Fibroblast of upper back skin (primary cell): ENCODE measurements around the gene IQCH.
"Not testable (repeated sequence)": the region's sequence is repeated elsewhere in the genome, so short reads cannot be mapped to it uniquely, and the experiment has no call there.

ENCODE experiments used
- DNase-seq: peaks from one replicate; pipeline ENCODE4 v3.0.0-alpha.2; 2013

The IQCH gene

DNA sequence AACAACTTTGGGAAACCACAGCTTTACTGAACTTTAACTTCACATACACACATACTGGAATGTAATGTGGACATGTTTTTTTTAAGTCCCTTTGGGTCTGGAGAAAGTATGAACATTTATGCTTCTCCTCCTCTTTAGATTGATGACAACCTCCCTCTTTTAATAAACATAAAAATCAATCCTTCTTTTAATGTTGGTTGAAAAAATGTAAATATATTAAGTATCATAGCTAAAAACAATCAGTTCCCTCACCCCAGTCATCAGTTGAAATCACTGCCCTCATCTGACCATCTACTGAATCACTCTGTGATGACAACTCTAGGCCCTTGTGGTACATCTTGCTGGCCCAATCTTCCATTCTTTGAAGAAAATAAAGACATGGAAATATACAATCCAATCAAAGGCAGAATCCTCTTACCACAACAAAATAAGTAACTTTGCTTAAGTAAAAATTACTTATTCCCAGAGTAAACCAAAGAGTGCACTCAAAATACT lies 6.5 kb upstream of the IQCH start:
- peak; percentile 69 for DNase-seq

DNA sequence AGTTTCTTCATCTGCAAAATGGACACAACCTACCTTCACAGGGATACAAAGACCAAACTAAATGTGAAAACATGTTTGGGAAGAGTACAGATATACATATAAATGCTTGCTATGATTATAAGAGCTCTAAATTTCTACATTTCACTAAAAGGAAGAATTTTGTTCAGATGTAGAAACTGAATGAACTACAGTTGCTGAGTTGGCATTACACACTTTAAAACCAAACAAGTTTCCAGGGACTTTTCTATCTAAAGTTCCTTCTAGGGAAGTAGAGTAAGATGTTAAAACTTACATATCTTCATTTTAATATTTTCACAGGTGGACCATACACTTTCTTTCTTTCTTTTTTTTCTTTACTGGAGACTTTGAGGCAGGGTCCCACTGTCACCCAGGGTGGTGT lies 4.8 kb upstream of the IQCH start:
- DNase-seq: no peak

DNA sequence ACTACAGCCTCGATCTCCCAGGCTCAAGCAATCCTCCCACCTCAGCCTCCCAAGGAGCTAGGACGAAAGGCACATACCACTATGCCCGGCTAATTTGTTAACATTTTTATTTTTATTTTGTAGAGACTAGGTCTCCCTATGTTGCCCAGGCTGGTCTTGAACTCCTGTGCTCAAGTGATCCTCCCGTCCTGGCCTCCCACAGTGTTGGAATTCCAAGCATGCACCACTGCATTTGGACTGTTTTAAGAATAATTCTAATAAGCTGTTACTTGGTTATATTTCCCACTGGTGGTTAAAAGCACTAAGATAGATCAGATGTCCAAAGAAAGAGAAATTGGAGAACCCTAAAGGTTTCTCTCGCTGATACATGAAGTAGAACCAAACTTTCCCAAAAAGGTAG lies 3.3 kb upstream of the IQCH start:
- DNase-seq: no peak

DNA sequence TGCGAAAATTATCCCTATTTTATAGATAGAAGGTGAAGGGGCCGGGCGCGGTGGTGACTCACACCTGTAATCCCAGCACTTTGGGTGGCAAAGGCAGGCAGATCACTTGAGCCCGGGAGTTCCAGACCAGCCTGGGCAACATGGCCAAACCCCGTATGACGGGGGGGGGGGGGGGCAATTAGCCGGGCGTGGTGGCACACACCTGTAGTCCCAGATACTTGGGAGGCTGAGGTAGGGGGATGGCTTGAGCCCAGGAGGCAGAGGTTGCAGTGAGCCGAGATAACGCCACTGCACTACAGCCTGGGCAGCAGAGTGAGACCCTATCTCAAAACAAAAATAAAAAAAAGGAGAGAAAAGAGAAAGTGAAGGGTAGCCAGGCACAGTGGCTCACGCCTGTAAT lies 1.5 kb upstream of the IQCH start:
- no peak for DNase-seq

GRCh38 chr15:67253549-67254237 lies 893 bp upstream of the IQCH start:
- no peak for DNase-seq

DNA sequence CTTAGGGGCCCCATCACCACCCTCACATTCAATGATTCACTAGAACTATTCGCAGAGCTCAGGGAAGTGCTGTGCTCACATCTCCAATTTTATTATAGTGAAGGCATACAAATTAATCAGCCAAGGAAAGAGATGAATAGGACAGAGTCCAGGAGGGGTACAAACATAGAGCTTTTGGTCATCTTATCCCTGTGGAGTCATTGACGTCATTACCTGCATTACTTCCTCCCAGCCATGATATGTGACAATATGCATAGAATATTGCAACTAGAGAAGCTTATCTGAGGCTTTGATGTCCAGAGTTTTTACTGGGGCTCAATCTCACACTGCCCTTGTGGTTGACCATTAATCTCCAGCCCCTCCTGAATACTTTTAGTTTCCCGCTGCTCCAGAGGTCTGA lies 1.5 kb downstream of the IQCH start:
- DNase-seq: no peak

GRCh38 chr15:67258412-67258811 lies 3.8 kb downstream of the IQCH start:
- not testable (repeated sequence) for DNase-seq

DNA sequence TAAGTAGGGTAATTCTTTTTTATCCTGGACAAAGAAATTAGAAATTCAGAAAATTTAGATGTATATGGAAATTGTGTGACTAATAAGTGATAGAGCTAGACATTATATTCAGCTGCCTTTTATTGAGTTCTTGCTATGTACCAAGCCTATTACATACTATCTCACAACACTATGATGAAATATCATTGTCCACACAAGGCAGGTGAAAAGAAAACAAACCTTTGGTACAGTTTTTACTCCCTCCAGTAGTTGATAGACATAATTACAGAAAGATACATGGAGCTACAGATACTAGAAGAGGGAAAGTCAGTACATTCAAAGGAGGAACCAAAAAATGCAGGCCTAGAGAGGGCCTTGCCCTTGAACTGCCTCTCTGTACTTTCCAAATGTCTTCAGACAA lies 4.8 kb downstream of the IQCH start:
- no peak for DNase-seq

- no peak for DNase-seq
Measured at GRCh38 chr15:67259806-67260205, 5.2 kb downstream of the IQCH start.

DNA sequence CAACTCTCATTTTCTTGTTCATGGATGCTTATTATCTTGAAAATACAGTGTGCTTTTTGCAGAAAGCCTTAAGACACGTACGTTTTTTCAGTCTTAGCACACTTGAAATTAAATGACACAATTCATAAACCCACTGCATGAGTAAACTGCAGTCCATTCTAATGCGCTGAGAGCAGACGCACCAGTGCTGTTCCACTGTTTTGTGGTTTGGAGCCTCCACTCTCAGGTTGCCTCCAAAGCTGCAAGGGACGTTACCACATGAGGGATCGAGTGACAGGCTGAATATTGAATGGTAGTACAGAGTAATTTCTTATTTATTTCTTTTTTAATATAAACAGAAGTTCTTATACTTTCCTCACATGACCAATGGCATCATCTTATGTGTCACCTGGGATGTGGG lies 12.3 kb downstream of the IQCH start:
- DNase-seq: no peak

- DNase-seq: no peak
Measured at GRCh38 chr15:67267440-67267839, 12.9 kb downstream of the IQCH start.

DNA sequence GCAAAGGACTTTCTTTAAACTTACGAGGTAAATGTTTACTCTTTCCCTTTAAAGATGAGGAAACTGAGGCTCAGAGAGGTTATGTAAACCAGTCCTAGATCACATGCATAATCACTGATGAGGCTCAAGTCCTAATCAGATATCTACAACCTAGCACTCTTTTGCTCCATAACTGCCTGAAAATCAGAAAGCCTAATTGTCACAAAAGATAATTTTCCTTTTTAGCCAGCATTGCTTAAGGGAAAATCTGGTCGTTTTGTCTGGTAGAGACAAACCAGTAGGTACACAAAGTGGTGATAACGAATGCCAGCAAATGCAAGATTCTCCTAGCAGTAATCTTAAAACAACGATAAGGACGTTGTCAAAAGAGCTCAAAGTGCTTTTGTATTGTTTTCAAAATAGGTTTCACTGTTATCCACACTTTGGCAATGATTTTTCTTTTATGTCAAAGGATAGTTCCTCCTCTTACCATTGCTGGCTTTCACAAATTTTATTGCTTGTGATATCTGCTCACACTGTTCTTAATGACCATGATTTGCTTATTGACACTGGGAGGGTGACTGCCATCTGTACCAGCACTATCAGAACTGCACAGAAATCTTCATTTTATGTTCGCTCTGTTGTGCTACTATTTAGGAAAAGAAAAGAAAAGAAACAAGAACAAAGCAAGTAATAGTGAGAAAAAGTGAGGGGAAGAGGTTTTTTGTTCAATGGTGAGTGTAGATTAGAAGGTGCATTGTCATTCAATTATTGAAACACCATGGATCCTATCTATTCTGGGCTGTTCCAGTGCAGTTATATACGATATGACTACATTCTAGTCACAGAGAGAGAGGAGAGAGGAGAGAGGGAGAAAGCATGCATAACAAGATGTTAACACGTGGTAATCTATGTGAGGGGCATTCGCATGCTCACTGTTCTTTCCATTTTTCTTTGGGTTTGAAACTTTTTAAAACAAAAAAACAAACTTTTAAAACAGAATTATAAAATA lies 13.7 kb downstream of the IQCH start:
- no peak for DNase-seq

DNA sequence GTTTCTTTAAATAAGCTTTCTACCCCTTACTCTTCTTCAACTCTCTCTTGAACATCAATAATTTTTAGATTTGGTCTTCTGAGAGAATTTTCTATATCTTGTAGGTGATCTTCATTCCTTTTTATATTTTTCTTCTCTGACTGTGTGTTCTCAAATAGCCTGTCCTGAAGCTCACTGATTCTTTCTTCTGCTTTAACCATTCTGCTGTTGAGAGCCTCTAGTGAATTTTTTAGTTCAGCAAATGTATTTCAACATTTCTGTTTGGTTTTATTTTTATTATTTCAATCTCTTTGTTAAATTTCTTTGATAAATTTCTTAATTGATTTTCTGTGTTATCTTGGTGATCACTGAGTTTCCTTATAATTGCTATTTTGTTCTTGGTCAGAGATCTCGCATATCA lies 19.6 kb downstream of the IQCH start:
- no peak for DNase-seq

GRCh38 chr15:67276666-67277065 lies 22.1 kb downstream of the IQCH start:
- no peak for DNase-seq

GRCh38 chr15:67280217-67280616 lies 25.6 kb downstream of the IQCH start:
- DNase-seq: no peak

GRCh38 chr15:67281714-67282113 lies 27.1 kb downstream of the IQCH start:
- DNase-seq: no peak

DNA sequence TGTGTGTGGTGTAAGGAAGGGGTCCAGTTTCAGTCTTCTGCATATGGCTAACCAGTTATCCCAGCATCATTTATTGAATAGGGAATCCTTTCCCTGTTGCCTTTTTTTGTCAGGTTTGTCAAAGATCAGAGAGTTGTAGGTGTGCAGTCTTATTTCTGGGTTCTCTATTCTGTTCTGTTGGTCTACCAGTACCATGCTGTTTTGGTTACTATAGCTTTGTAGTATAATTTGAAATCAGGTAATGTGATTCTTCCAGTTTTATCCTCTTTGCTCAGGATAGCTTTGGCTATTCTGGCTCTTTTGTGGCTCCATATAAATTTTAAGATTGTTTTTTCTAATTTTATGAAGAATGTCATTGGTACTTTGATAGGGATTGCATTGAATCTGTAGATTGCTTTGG lies 31.0 kb downstream of the IQCH start:
- DNase-seq: not testable (repeated sequence)

DNA sequence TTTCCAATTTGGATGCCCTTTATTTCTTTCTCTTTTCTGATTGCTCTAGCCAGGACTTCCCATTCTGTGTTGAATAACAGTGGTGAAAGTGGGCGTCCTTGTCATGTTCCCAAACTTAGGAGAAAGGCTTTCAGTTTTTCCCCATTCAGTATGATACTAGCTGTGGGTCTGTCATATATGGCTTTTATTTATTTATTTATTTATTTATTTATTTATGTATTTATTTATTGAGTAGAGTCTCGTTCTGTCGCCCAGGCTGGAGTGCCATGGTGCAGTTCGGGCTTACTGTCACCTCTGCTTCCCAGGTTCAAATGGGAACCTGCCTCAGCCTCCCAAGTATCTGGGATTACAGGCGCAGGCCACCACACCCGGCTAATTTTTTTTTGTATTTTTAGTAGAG lies 31.8 kb downstream of the IQCH start:
- not testable (repeated sequence) for DNase-seq

DNA sequence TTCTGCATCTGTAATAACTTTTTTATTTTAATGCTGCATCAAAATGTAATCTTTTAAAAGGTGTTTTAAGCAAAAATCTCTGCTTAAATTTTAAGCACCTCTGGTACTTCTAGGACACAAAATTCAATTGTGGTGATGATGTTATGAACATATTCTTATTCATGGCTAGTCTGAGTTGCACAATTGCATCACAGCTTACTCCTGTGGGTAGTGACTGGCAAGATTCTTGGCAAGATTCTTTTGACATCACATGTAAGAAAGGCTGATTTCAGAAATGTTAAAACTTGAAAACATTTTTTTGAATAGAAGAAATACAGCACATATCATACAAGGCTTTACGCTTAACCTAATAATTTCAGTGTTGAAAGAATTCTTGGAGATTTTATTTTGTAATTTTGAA lies 35.7 kb downstream of the IQCH start:
- DNase-seq: no peak

DNA sequence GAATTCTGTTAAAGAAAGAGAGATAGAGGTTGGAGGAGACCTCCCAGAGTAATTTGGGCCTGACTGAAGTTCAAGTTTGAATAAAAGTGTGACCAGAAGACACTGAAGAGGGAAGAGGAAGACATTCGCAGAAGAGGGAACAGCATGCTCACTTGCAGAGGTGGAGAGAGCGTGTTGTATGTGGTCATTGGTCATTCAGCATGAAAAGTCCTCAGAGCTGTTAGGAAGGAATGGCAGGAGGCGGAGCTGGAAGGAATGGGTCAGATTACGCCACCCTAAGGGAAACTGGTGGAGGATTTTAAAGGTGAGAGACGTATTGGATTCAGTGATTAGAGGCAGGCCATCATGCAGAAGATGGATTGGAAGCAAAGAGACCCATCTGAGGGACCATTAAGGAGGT lies 41.6 kb downstream of the IQCH start:
- DNase-seq: no peak

DNA sequence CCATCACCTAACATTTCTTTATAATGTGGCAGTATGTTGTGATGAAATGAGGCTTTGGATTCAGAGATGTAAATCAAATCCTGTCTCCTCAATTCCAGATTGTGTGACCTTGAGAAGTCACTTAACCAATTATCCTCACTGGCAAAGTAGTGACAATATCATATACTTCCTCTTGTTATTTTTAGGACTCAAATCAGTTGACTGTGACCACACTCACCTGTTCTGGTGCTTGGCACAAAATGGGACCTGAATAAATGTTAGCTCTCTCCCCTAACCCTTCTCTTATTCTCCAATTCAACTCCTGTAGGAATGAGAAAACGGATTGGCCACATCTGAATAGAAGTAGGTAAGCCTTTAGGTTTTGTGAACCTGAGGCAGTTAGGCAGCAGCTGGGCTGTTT lies 42.1 kb downstream of the IQCH start:
- no peak for DNase-seq

GRCh38 chr15:67300266-67301025 lies 45.9 kb downstream of the IQCH start:
- DNase-seq: no peak
